ENCODE results near the gene CEP128. TPM values are rescaled to one million over a fixed set of nuclear protein-coding genes. Genes with fewer than 3 reads are reported as not detected.

The CEP128 gene
- total RNA-seq, 1 experiment from 2014 or later = 16.4 TPM

- POLR2A ChIA-PET = no interaction called here
- no TSS peak for BruUV-seq (replicated peaks)
- CTCF ChIA-PET = no interaction called here
- H3K36me3 ChIP-seq (ENCODE audit: control insufficient read depth in 1 of 2, insufficient read depth in 2 of 2, low read length in 2 of 2) = no peaks in the 10 kb centered on the region
- no peak overlapping the region for H2AFZ ChIP-seq (ENCODE audit: low read depth, low read length, poor library complexity, severe bottlenecking)
- H3K4me1 ChIP-seq (ENCODE audit: control insufficient read depth in 1 of 2, insufficient read depth in 2 of 2, low read length in 2 of 2) = no peaks in the 10 kb centered on the region
- no peaks in the 10 kb centered on the region for H3K9me3 ChIP-seq (ENCODE audit: control insufficient read depth in 1 of 2, insufficient read depth in 1 of 2, low read depth in 1 of 2, low read length in 2 of 2)
- TF ChIP-seq FOSL1 (IDR thresholded peaks at IDR 0.05; ENCODE audit: low read depth) = no peak
- no peak for TF ChIP-seq SP1 (IDR thresholded peaks at IDR 0.05; ENCODE audit: low read depth)
- TF ChIP-seq EZH2phosphoT487 (IDR thresholded peaks at IDR 0.05; ENCODE audit: borderline replicate concordance) = no peak
- no peak for TF ChIP-seq CBX3 (IDR thresholded peaks at IDR 0.05; ENCODE audit: low read depth)
- no peak for TF ChIP-seq POLR2AphosphoS5 (IDR thresholded peaks at IDR 0.05; ENCODE audit: low read depth, low read length)
- TF ChIP-seq, protein P1, sequence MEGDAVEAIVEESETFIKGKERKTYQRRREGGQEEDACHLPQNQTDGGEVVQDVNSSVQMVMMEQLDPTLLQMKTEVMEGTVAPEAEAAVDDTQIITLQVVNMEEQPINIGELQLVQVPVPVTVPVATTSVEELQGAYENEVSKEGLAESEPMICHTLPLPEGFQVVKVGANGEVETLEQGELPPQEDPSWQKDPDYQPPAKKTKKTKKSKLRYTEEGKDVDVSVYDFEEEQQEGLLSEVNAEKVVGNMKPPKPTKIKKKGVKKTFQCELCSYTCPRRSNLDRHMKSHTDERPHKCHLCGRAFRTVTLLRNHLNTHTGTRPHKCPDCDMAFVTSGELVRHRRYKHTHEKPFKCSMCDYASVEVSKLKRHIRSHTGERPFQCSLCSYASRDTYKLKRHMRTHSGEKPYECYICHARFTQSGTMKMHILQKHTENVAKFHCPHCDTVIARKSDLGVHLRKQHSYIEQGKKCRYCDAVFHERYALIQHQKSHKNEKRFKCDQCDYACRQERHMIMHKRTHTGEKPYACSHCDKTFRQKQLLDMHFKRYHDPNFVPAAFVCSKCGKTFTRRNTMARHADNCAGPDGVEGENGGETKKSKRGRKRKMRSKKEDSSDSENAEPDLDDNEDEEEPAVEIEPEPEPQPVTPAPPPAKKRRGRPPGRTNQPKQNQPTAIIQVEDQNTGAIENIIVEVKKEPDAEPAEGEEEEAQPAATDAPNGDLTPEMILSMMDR (IDR thresholded peaks at IDR 0.05 in 2 of 3, conservative IDR thresholded peaks at IDR 0.05 in 1 of 3; ENCODE audit: borderline replicate concordance in 1 of 3, insufficient read depth in 1 of 3, low read depth in 2 of 3, low read length in 2 of 3) = no peak
- no peak for TF ChIP-seq CEBPB (IDR thresholded peaks at IDR 0.05; ENCODE audit: low read depth)
- no peak for ATAC-seq
- H3K79me2 ChIP-seq (ENCODE audit: insufficient read depth, low read length) = no peaks in the 10 kb centered on the region
- H3K9ac ChIP-seq (ENCODE audit: low read length) = no peak overlapping the region
- no peaks in the 10 kb centered on the region for H3K9me2 ChIP-seq (ENCODE audit: insufficient read depth)
- H3K27ac ChIP-seq (ENCODE audit: low read depth, low read length) = no peak overlapping the region
- H3K27me3 ChIP-seq (ENCODE audit: insufficient read depth, low read length) = no peaks in the 10 kb centered on the region
- no peak overlapping the region for H3K4me2 ChIP-seq (ENCODE audit: low read length)
- intact Hi-C loops (cut with micrococcal nuclease) = loop anchor here (10.0 kb wide), 1 partner anchor 1905 kb away; no protein-coding TSS in a partner anchor
- RAD21 ChIA-PET (ENCODE audit: low non-redundant PET in 1 of 2, low total read pairs in 2 of 2, uncharacterized antibody in 2 of 2, unreplicated experiment in 2 of 2) = no interaction called here
- DNase-seq (ENCODE audit: low read depth, low spot score) = no peak
- H4K20me1 ChIP-seq (ENCODE audit: insufficient read depth) = no peaks in the 10 kb centered on the region
- H3K4me3 ChIP-seq (replicated peaks in 1 of 2; ENCODE audit: low read depth in 1 of 2, low read length in 2 of 2) = no peak overlapping the region
Observed at GRCh38 chr14:80839743-80840142, 101.8 kb downstream of the CEP128 start.

DNA sequence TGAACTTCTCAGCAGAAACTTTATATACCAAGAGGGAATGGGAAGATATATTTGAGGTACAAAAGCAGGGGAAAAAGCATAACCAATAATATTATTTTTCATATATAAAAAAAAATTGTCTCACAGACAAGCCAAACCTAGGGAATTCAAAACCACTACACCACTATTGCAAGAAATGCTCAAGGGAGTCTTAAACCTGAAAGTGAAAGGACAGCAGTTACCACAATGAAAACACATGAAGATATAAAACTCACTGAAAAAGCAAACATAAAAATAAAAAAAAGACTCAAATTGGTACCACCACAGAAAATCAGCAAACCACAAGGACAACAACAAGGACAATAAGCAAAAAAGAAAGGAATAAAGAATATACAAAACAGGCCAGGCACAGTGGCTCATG lies 131.9 kb downstream of the CEP128 start:
- no peak for ATAC-seq
- Histone ChIP-seq H3K27ac (ENCODE audit: low read depth, low read length) (no peak overlapping the region), H4K20me1 (ENCODE audit: insufficient read depth) (no peaks in the 10 kb centered on the region; the same call in 1 of the 2 replicates), H3K27me3 (ENCODE audit: insufficient read depth, low read length) (no peaks in the 10 kb centered on the region), H3K4me3 (replicated peaks in 1 of 2; ENCODE audit: low read depth in 1 of 2, low read length in 2 of 2) (no peak overlapping the region), H3K9me3 (ENCODE audit: control insufficient read depth in 1 of 2, insufficient read depth in 1 of 2, low read depth in 1 of 2, low read length in 2 of 2) (no peaks in the 10 kb centered on the region), H3K4me2 (ENCODE audit: low read length) (no peak overlapping the region), H3K36me3 (ENCODE audit: control insufficient read depth in 1 of 2, insufficient read depth in 2 of 2, low read length in 2 of 2) (no peaks in the 10 kb centered on the region), H2AFZ (ENCODE audit: low read depth, low read length, poor library complexity, severe bottlenecking) (no peak overlapping the region), H3K9me2 (ENCODE audit: insufficient read depth) (no peaks in the 10 kb centered on the region), H3K79me2 (ENCODE audit: insufficient read depth, low read length) (no peaks in the 10 kb centered on the region), H3K9ac (ENCODE audit: low read length) (no peak overlapping the region), H3K4me1 (ENCODE audit: control insufficient read depth in 1 of 2, insufficient read depth in 2 of 2, low read length in 2 of 2) (no peaks in the 10 kb centered on the region)
- intact Hi-C loops (cut with micrococcal nuclease) = no loop called here
- ChIA-PET CTCF (no interaction called here), POLR2A (no interaction called here), RAD21 (ENCODE audit: low non-redundant PET in 1 of 2, low total read pairs in 2 of 2, uncharacterized antibody in 2 of 2, unreplicated experiment in 2 of 2) (no interaction called here)
- no peak for DNase-seq (ENCODE audit: low read depth, low spot score)
- no TSS peak for BruUV-seq (replicated peaks)
- TF ChIP-seq EZH2 (IDR thresholded peaks at IDR 0.05) (no peak), SRF (IDR thresholded peaks at IDR 0.05; ENCODE audit: low read depth) (no peak), EGR1 (IDR thresholded peaks at IDR 0.05; ENCODE audit: low read depth) (no peak), SP1 (IDR thresholded peaks at IDR 0.05; ENCODE audit: low read depth) (no peak), CBX3 (IDR thresholded peaks at IDR 0.05; ENCODE audit: low read depth) (no peak), ZFX (IDR thresholded peaks at IDR 0.05) (no peak), ZNF274 (IDR thresholded peaks at IDR 0.05; ENCODE audit: low read depth, low read length) (no peak), EZH2phosphoT487 (IDR thresholded peaks at IDR 0.05; ENCODE audit: borderline replicate concordance) (no peak), JUND (IDR thresholded peaks at IDR 0.05) (no peak), CEBPB (IDR thresholded peaks at IDR 0.05; ENCODE audit: low read depth) (no peak)
- TF ChIP-seq, protein P2, sequence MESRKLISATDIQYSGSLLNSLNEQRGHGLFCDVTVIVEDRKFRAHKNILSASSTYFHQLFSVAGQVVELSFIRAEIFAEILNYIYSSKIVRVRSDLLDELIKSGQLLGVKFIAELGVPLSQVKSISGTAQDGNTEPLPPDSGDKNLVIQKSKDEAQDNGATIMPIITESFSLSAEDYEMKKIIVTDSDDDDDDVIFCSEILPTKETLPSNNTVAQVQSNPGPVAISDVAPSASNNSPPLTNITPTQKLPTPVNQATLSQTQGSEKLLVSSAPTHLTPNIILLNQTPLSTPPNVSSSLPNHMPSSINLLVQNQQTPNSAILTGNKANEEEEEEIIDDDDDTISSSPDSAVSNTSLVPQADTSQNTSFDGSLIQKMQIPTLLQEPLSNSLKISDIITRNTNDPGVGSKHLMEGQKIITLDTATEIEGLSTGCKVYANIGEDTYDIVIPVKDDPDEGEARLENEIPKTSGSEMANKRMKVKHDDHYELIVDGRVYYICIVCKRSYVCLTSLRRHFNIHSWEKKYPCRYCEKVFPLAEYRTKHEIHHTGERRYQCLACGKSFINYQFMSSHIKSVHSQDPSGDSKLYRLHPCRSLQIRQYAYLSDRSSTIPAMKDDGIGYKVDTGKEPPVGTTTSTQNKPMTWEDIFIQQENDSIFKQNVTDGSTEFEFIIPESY (IDR thresholded peaks at IDR 0.05; ENCODE audit: extremely low read depth, insufficient replicate concordance, low read length) = no peak
- TF ChIP-seq, protein P3, sequence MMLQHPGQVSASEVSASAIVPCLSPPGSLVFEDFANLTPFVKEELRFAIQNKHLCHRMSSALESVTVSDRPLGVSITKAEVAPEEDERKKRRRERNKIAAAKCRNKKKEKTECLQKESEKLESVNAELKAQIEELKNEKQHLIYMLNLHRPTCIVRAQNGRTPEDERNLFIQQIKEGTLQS (IDR thresholded peaks at IDR 0.05) = no peak
- TF ChIP-seq, protein P1 (IDR thresholded peaks at IDR 0.05 in 2 of 3, conservative IDR thresholded peaks at IDR 0.05 in 1 of 3; ENCODE audit: borderline replicate concordance in 1 of 3, insufficient read depth in 1 of 3, low read depth in 2 of 3, low read length in 2 of 3) = no peak

Data from HCT116 (cell line).